ENCODE measurements around the gene STIMATE.

Gene STIMATE

DNA sequence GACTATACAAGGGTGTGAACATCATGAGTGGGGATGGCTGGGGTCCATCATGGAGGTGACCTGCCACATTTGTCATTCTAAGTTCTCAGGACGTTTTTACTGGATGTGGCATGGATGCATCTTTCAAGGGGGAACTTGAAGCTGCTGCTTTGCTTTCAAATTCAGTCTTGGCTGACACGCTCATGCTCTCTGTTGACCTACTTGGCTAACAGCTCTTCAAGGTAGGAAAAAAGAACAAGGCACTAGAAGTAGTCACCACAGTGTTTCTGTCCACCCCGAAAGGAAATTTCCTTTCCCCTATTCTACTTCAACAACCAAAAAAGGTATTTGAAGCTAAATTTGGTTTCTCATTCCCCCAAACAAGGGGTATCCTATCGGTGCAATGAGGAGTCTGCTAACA, 15.0 kb downstream of the STIMATE start:
- no peaks in the 10 kb centered on the region for H3K27me3 ChIP-seq (replicated peaks; ENCODE audit: insufficient read depth, low read length)
- no peak overlapping the region for H3K4me2 ChIP-seq (ENCODE audit: low read depth, low read length)
- H3K9me2 ChIP-seq (replicated peaks; ENCODE audit: insufficient read depth, low read length): no peaks in the 10 kb centered on the region
- H3F3A ChIP-seq (ENCODE audit: insufficient read depth, low read length): no peaks in the 10 kb centered on the region
- H4K20me1 ChIP-seq (ENCODE audit: insufficient read depth, low read length): no peaks in the 10 kb centered on the region
- H3K27ac ChIP-seq (ENCODE audit: low read length): no peak overlapping the region
- no peaks in the 10 kb centered on the region for H3K4me1 ChIP-seq (ENCODE audit: low read length)
- no peak overlapping the region for H2AFZ ChIP-seq (ENCODE audit: low read length)
- H3K4me3 ChIP-seq (ENCODE audit: low read length): no peak overlapping the region
- peaks cover 2% of the 10 kb centered on the region for H3K79me2 ChIP-seq (ENCODE audit: low read length)
- DNase-seq: no peak
- no peaks in the 10 kb centered on the region for H3K9me3 ChIP-seq (replicated peaks; ENCODE audit: insufficient read depth, low read length)
- TF ChIP-seq, protein P1, sequence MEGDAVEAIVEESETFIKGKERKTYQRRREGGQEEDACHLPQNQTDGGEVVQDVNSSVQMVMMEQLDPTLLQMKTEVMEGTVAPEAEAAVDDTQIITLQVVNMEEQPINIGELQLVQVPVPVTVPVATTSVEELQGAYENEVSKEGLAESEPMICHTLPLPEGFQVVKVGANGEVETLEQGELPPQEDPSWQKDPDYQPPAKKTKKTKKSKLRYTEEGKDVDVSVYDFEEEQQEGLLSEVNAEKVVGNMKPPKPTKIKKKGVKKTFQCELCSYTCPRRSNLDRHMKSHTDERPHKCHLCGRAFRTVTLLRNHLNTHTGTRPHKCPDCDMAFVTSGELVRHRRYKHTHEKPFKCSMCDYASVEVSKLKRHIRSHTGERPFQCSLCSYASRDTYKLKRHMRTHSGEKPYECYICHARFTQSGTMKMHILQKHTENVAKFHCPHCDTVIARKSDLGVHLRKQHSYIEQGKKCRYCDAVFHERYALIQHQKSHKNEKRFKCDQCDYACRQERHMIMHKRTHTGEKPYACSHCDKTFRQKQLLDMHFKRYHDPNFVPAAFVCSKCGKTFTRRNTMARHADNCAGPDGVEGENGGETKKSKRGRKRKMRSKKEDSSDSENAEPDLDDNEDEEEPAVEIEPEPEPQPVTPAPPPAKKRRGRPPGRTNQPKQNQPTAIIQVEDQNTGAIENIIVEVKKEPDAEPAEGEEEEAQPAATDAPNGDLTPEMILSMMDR (IDR thresholded peaks at IDR 0.05; ENCODE audit: low read length): no peak
- TF ChIP-seq EZH2 (optimal IDR thresholded peaks at IDR 0.05; ENCODE audit: low read depth, low read length): no peak
- no peak for TF ChIP-seq EZH2phosphoT487 (IDR thresholded peaks at IDR 0.05; ENCODE audit: low read length)
- no peak overlapping the region for H3K9ac ChIP-seq (ENCODE audit: low read length)
- no peaks in the 10 kb centered on the region for H3K36me3 ChIP-seq (replicated peaks; ENCODE audit: insufficient read depth, low read length)

DNA sequence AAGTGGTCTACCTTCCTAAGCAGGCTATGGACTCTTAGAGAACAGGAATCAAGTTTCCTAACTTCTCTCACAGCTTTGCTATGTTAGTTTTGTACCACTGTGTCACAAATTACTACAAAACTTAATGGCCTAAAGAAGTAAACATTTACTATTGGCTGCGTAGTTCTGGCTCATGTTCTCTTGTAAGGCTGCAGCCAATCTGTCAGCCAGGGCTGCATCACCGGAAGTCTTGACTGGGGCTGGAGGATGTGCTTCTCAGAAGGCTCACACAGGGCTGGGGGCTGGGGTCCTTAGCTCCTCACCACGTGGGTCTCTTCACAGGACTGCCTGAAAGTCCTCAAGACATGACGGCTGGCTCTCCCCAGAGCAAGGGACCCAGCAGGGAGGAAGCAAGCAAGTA, 15.5 kb downstream of the STIMATE start:
- H3K4me2 ChIP-seq (ENCODE audit: low read depth, low read length): no peak overlapping the region
- no peaks in the 10 kb centered on the region; the same call in 1 of the 2 replicates for H3K79me2 ChIP-seq (ENCODE audit: low read length)
- TF ChIP-seq, protein P1 (IDR thresholded peaks at IDR 0.05; ENCODE audit: low read length): no peak
- no peak for TF ChIP-seq EZH2phosphoT487 (IDR thresholded peaks at IDR 0.05; ENCODE audit: low read length)
- no peak for DNase-seq
- no peaks in the 10 kb centered on the region for H3K27me3 ChIP-seq (replicated peaks; ENCODE audit: insufficient read depth, low read length)
- H3K4me3 ChIP-seq (ENCODE audit: low read length): no peak overlapping the region
- no peaks in the 10 kb centered on the region for H3K9me3 ChIP-seq (replicated peaks; ENCODE audit: insufficient read depth, low read length)
- H3K36me3 ChIP-seq (replicated peaks; ENCODE audit: insufficient read depth, low read length): no peaks in the 10 kb centered on the region
- no peak overlapping the region for H3K9ac ChIP-seq (ENCODE audit: low read length)
- H4K20me1 ChIP-seq (ENCODE audit: insufficient read depth, low read length): no peaks in the 10 kb centered on the region
- no peaks in the 10 kb centered on the region for H3K9me2 ChIP-seq (replicated peaks; ENCODE audit: insufficient read depth, low read length)
- H2AFZ ChIP-seq (ENCODE audit: low read length): no peak overlapping the region
- no peaks in the 10 kb centered on the region for H3K4me1 ChIP-seq (ENCODE audit: low read length)
- no peaks in the 10 kb centered on the region for H3F3A ChIP-seq (ENCODE audit: insufficient read depth, low read length)
- no peak overlapping the region for H3K27ac ChIP-seq (ENCODE audit: low read length)

DNA sequence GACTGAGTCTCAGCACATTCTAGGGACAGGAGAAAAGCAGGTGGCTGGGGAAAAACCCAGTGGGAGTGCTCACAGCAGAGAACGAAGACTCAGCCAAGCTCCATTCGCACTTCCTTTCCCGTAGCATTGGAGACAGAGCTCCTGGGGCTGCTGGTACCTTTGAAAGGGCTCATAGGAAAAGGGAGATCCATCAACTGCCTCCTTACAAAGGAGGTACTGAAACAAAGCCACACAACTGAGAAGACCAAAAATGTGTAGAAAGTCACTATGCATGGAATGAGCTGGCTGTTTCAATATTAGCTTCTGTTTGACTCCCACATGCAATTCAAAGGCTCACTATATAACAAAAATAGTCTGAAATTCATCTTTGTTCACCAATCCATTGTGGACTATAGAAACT, 16.9 kb downstream of the STIMATE start:
- H3K4me2 ChIP-seq (ENCODE audit: low read depth, low read length): no peak overlapping the region
- TF ChIP-seq EZH2 (optimal IDR thresholded peaks at IDR 0.05; ENCODE audit: low read depth, low read length): no peak
- no peak for TF ChIP-seq EZH2phosphoT487 (IDR thresholded peaks at IDR 0.05; ENCODE audit: low read length)
- TF ChIP-seq, protein P1 (IDR thresholded peaks at IDR 0.05; ENCODE audit: low read length): no peak
- H4K20me1 ChIP-seq (ENCODE audit: insufficient read depth, low read length): no peaks in the 10 kb centered on the region
- no peaks in the 10 kb centered on the region for H3F3A ChIP-seq (ENCODE audit: insufficient read depth, low read length)
- no peak overlapping the region for H3K27ac ChIP-seq (ENCODE audit: low read length)
- no peaks in the 10 kb centered on the region for H3K36me3 ChIP-seq (replicated peaks; ENCODE audit: insufficient read depth, low read length)
- no peak overlapping the region for H2AFZ ChIP-seq (ENCODE audit: low read length)
- no peak overlapping the region for H3K9ac ChIP-seq (ENCODE audit: low read length)
- no peak for DNase-seq
- no peak overlapping the region for H3K4me3 ChIP-seq (ENCODE audit: low read length)
- H3K27me3 ChIP-seq (replicated peaks; ENCODE audit: insufficient read depth, low read length): no peaks in the 10 kb centered on the region
- no peaks in the 10 kb centered on the region for H3K9me3 ChIP-seq (replicated peaks; ENCODE audit: insufficient read depth, low read length)
- no peaks in the 10 kb centered on the region; the same call in 1 of the 2 replicates for H3K79me2 ChIP-seq (ENCODE audit: low read length)
- no peaks in the 10 kb centered on the region for H3K9me2 ChIP-seq (replicated peaks; ENCODE audit: insufficient read depth, low read length)
- no peaks in the 10 kb centered on the region for H3K4me1 ChIP-seq (ENCODE audit: low read length)
